Measurements from ENCODE around the gene ITPA. TPM values are rescaled to one million over a fixed set of nuclear protein-coding genes. Genes with fewer than 3 reads are reported as not detected.
A peak's percentile ranks its signal among the peaks of the same experiment; 100 is the strongest.

ITPA gene
- total and polyA plus RNA-seq, 2 of the 13 experiments (the other 11 are each of a cell fraction or from before 2014, with no cell fraction given), result 60.1 to 103 TPM

GRCh38 chr20:3208786-3209256, 477 bp upstream of the ITPA start (continued):
- TF ChIP-seq ZNF75D (CRISPR knock-in tag; IDR thresholded peaks at IDR 0.05; ENCODE audit: borderline replicate concordance) (no peak), ARID4A (CRISPR knock-in tag; IDR thresholded peaks at IDR 0.05; ENCODE audit: borderline replicate concordance) (no peak), REL (CRISPR knock-in tag; conservative IDR thresholded peaks at IDR 0.05) (0 out of 2 replicates have a peak, but pooled peaks have one; percentile 48), POLR2G (IDR thresholded peaks at IDR 0.05; ENCODE audit: low read depth, low read length) (no peak), ZNF468 (CRISPR knock-in tag; IDR thresholded peaks at IDR 0.05) (peak; percentile 21; the same call in 1 of the 2 replicates), NFE2 (CRISPR knock-in tag; IDR thresholded peaks at IDR 0.05) (0 out of 2 replicates have a peak, but pooled peaks have one; percentile 49), ZNF781 (CRISPR knock-in tag; IDR thresholded peaks at IDR 0.05; ENCODE audit: borderline replicate concordance, not compliant biosample characterization) (peak; percentile 23), CEBPG (CRISPR knock-in tag; IDR thresholded peaks at IDR 0.05) (peak; percentile 2; the same call in 1 of the 2 replicates), ZNF275 (CRISPR knock-in tag; IDR thresholded peaks at IDR 0.05; ENCODE audit: borderline replicate concordance) (no peak), EEA1 (CRISPR knock-in tag; IDR thresholded peaks at IDR 0.05; ENCODE audit: borderline replicate concordance) (no peak), ZNF180 (CRISPR knock-in tag; IDR thresholded peaks at IDR 0.05; ENCODE audit: borderline replicate concordance, low read depth) (no peak), MBNL3 (CRISPR knock-in tag; conservative IDR thresholded peaks at IDR 0.05) (no peak), MIER2 (CRISPR knock-in tag; IDR thresholded peaks at IDR 0.05) (no peak), ZNF10 (CRISPR knock-in tag; IDR thresholded peaks at IDR 0.05; ENCODE audit: borderline replicate concordance, low read depth) (no peak), ZNF788 (CRISPR knock-in tag; IDR thresholded peaks at IDR 0.05; ENCODE audit: borderline replicate concordance) (0 out of 2 replicates have a peak, but pooled peaks have one; percentile 19), KDM2A (CRISPR knock-in tag; IDR thresholded peaks at IDR 0.05; ENCODE audit: borderline replicate concordance, low read depth) (no peak), ZNF510 (CRISPR knock-in tag; IDR thresholded peaks at IDR 0.05; ENCODE audit: low read depth) (no peak), EED (CRISPR knock-in tag; IDR thresholded peaks at IDR 0.05) (no peak)
- TF ChIP-seq, protein P1, sequence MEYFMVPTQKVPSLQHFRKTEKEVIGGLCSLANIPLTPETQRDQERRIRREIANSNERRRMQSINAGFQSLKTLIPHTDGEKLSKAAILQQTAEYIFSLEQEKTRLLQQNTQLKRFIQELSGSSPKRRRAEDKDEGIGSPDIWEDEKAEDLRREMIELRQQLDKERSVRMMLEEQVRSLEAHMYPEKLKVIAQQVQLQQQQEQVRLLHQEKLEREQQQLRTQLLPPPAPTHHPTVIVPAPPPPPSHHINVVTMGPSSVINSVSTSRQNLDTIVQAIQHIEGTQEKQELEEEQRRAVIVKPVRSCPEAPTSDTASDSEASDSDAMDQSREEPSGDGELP (IDR thresholded peaks at IDR 0.05; ENCODE audit: borderline replicate concordance, low read depth), result no peak
- TF ChIP-seq, protein P2, sequence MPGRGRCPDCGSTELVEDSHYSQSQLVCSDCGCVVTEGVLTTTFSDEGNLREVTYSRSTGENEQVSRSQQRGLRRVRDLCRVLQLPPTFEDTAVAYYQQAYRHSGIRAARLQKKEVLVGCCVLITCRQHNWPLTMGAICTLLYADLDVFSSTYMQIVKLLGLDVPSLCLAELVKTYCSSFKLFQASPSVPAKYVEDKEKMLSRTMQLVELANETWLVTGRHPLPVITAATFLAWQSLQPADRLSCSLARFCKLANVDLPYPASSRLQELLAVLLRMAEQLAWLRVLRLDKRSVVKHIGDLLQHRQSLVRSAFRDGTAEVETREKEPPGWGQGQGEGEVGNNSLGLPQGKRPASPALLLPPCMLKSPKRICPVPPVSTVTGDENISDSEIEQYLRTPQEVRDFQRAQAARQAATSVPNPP (CRISPR knock-in tag; IDR thresholded peaks at IDR 0.05), result no peak

Measured in HepG2 (cell line).